CD4-positive, alpha-beta T cell treated with Interleukin-21 for 1 hour (primary cell): Measurements from ENCODE around the gene TTC39B.
"Not testable (repeated sequence)": the region's sequence is repeated elsewhere in the genome, so short reads cannot be mapped to it uniquely, and the experiment has no call there.

ENCODE experiments used
- DNase-seq: peaks from one replicate; pipeline ENCODE4 v3.0.0-alpha.2; 2020

The TTC39B gene

GRCh38 chr9:15306757-15307522 lies at the start of gene TTC39B:
Gene TTC39B (minus strand): TSS chr9:15307216. CDS start chr9:15307125, 91 bp downstream.
- peak; percentile 87 for DNase-seq

- no peak for DNase-seq
These were observed 48.7 kb upstream of the TTC39B start for GRCh38 chr9:15355669-15356068.

- DNase-seq: peak; percentile 47
These were observed 47.7 kb upstream of the TTC39B start for GRCh38 chr9:15354713-15355112.

- DNase-seq: no peak
These were observed 46.9 kb upstream of the TTC39B start for GRCh38 chr9:15353892-15354291.

- DNase-seq: no peak
These were observed 45.3 kb upstream of the TTC39B start for GRCh38 chr9:15352306-15352705.

GRCh38 chr9:15349892-15350761 lies 43.1 kb upstream of the TTC39B start:
- no peak for DNase-seq

GRCh38 chr9:15346837-15347236 lies 39.8 kb upstream of the TTC39B start:
- DNase-seq: no peak

- DNase-seq: no peak
These were observed 37.2 kb upstream of the TTC39B start for GRCh38 chr9:15344191-15344590.

- no peak for DNase-seq
These were observed 26.4 kb upstream of the TTC39B start for GRCh38 chr9:15333376-15333881.

- no peak for DNase-seq
These were observed 25.9 kb upstream of the TTC39B start for GRCh38 chr9:15332939-15333338.

GRCh38 chr9:15329539-15330109 lies 22.6 kb upstream of the TTC39B start:
- DNase-seq: no peak

GRCh38 chr9:15328946-15329345 lies 21.9 kb upstream of the TTC39B start:
- no peak for DNase-seq

GRCh38 chr9:15322695-15323094 lies 15.7 kb upstream of the TTC39B start:
- DNase-seq: not testable (repeated sequence)

- DNase-seq: not testable (repeated sequence)
These were observed 12.6 kb upstream of the TTC39B start for GRCh38 chr9:15319661-15320060.

GRCh38 chr9:15317836-15318235 lies 10.8 kb upstream of the TTC39B start:
- no peak for DNase-seq

GRCh38 chr9:15311607-15312006 lies 4.6 kb upstream of the TTC39B start:
- peak; percentile 31 for DNase-seq

GRCh38 chr9:15310107-15310850 lies 3.3 kb upstream of the TTC39B start:
- DNase-seq: peak; percentile 60

- DNase-seq: no peak
These were observed 1.5 kb upstream of the TTC39B start for GRCh38 chr9:15308511-15308910.

GRCh38 chr9:15307523-15307841 lies 466 bp upstream of the TTC39B start:
- DNase-seq: no peak

- DNase-seq: peak; percentile 57
These were observed 804 bp downstream of the TTC39B start for GRCh38 chr9:15306068-15306756.

- DNase-seq: no peak
These were observed 1.5 kb downstream of the TTC39B start for GRCh38 chr9:15305470-15305869.

GRCh38 chr9:15304632-15305031 lies 2.4 kb downstream of the TTC39B start:
- no peak for DNase-seq
